ENCODE results near the gene CX3CL1. TPM values are rescaled to one million over a fixed set of nuclear protein-coding genes. Genes with fewer than 3 reads are reported as not detected.

The CX3CL1 gene
- total RNA-seq, 1 experiment from 2014 or later: 1.7 TPM

- Histone ChIP-seq H3K4ac (ENCODE audit: low read depth, low read length) (no peak overlapping the region), H3T11ph (ENCODE audit: low read length) (no peak overlapping the region), H4K8ac (replicated peaks; ENCODE audit: insufficient read length, low read depth, low read length) (no peak overlapping the region), H3K14ac (ENCODE audit: insufficient read depth, low read length) (no peak overlapping the region), H3K27ac (ENCODE audit: insufficient read length, low read depth, low read length) (no peak overlapping the region), H3K79me2 (ENCODE audit: insufficient read depth, low read length) (no peaks in the 10 kb centered on the region), H3K23ac (ENCODE audit: insufficient read length, low read depth, low read length) (no peak overlapping the region), H2BK15ac (ENCODE audit: low read depth, low read length) (no peak overlapping the region), H3K4me2 (ENCODE audit: insufficient read depth, insufficient read length, low read length) (no peak overlapping the region), H3K9me3 (ENCODE audit: control insufficient read depth, low read depth, low read length) (no peaks in the 10 kb centered on the region), H3K9ac (ENCODE audit: extremely low read depth, insufficient read length, low read length) (no peak overlapping the region), H4K91ac (ENCODE audit: insufficient read length, low read depth, low read length) (no peak overlapping the region), H2BK12ac (ENCODE audit: insufficient read length, low read depth, low read length) (no peak overlapping the region), H4K5ac (ENCODE audit: insufficient read length, low read depth, low read length) (no peak overlapping the region), H3K79me1 (ENCODE audit: insufficient read depth, low read depth, low read length, poor library complexity, severe bottlenecking) (no peaks in the 10 kb centered on the region), H2BK5ac (ENCODE audit: insufficient read length, low read length) (no peak overlapping the region), H2AFZ (ENCODE audit: low read length) (no peak overlapping the region), H2BK120ac (ENCODE audit: low read depth, low read length, poor library complexity, severe bottlenecking) (no peak overlapping the region), H3K23me2 (ENCODE audit: insufficient read length, low read depth, low read length, poor library complexity, severe bottlenecking) (no peaks in the 10 kb centered on the region), H2BK20ac (ENCODE audit: low read depth, low read length, poor library complexity, severe bottlenecking) (no peak overlapping the region), H3K18ac (ENCODE audit: insufficient read length, low read depth, low read length) (no peak overlapping the region), H4K20me1 (ENCODE audit: control insufficient read depth, insufficient read depth, insufficient read length) (no peaks in the 10 kb centered on the region), H2AK5ac (ENCODE audit: insufficient read length, low read length) (no peak overlapping the region), H3K4me1 (ENCODE audit: insufficient read depth, low read length) (no peaks in the 10 kb centered on the region), H3K27me3 (ENCODE audit: insufficient read depth, low read length) (no peaks in the 10 kb centered on the region), H3K56ac (ENCODE audit: insufficient read length, low read depth, low read length) (no peak overlapping the region)
- Mint-ChIP-seq H3K9me3 (no peaks in the 10 kb centered on the region), H3K4me3 (no peak overlapping the region), H3K4me1 (peaks cover 0 to 4% of the 10 kb centered on the region in 2 experiments; a peak in 2 of 4 replicates), H3K36me3 (ENCODE audit: insufficient read depth in 1 of 3, low read depth in 3 of 3) (no peaks in the 10 kb centered on the region), H3K27me3 (ENCODE audit: low read depth) (peaks cover 1% of the 10 kb centered on the region), H3K27ac (no peak overlapping the region)
- TF ChIP-seq, protein P1, sequence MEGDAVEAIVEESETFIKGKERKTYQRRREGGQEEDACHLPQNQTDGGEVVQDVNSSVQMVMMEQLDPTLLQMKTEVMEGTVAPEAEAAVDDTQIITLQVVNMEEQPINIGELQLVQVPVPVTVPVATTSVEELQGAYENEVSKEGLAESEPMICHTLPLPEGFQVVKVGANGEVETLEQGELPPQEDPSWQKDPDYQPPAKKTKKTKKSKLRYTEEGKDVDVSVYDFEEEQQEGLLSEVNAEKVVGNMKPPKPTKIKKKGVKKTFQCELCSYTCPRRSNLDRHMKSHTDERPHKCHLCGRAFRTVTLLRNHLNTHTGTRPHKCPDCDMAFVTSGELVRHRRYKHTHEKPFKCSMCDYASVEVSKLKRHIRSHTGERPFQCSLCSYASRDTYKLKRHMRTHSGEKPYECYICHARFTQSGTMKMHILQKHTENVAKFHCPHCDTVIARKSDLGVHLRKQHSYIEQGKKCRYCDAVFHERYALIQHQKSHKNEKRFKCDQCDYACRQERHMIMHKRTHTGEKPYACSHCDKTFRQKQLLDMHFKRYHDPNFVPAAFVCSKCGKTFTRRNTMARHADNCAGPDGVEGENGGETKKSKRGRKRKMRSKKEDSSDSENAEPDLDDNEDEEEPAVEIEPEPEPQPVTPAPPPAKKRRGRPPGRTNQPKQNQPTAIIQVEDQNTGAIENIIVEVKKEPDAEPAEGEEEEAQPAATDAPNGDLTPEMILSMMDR (conservative IDR thresholded peaks at IDR 0.05): no peak
- no peak for DNase-seq
- no CpG with 5 or more reads among the region's 5 CpGs for WGBS (ENCODE audit: extremely low coverage, insufficient read length, low lambda C conversion rate)
Measured at GRCh38 chr16:57355898-57356414, 16.3 kb upstream of the CX3CL1 start.

All from H9 (cell line).